Lower leg skin (tissue), 3 donors: ENCODE measurements around the gene ATP2B2.

Source experiments
- CTCF ChIP-seq, 3 donors: fragments of 450-650 bp; IDR thresholded peaks; one replicate each; pipeline ENCODE4 v1.5.1; 2016; ENCODE audit warnings: antibody characterized with exemption in 3 of 3, mild to moderate bottlenecking in 3 of 3, moderate library complexity in 2 of 3
- POLR2A ChIP-seq, 2 donors: fragments of 450-650 bp; IDR thresholded peaks; one replicate each; pipeline ENCODE4 v1.6.1; 2016 to 2017; ENCODE audit warnings: antibody characterized with exemption in 2 of 2, mild to moderate bottlenecking in 1 of 2, moderate library complexity in 1 of 2

DNA sequence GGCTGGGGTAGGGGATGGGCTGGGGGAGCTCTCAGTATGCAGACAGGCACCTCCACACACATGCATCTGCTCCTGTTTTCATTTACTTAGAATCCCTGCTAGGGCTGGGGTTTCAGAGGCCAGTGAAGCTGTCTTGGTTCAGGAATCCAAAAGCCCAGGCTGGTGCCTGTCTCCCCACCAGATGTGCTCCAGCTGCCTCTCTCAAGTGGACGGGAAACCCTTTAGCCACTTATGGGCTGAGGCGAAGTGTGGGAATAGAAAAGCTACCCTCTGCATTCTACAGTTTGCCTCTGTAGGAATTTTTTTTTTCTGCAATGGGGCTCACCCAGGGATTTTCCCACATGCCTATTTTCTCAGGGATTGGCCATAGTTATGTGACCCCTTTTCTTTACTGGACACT is 72.5 kb downstream of the ATP2B2 start:
- TF ChIP-seq CTCF (IDR thresholded peaks at IDR 0.05) (no peak), POLR2A (IDR thresholded peaks at IDR 0.05) (no peak)
